Psoas muscle (tissue), 8 donors: ENCODE data around the gene DUS3L. TPM values are rescaled to one million over a fixed set of nuclear protein-coding genes. Genes with fewer than 3 reads are reported as not detected.

ENCODE experiments used
- ATAC-seq, 4 donors: fragments of 200-7000 bp; cut with Tn5 transposase; one replicate each; pipeline ENCODE4 v1.9.1; 2020; ENCODE audit warnings: moderate library complexity in 3 of 4, mild to moderate bottlenecking in 2 of 4
- DNase-seq, 2 donors: peaks; one replicate each; pipeline ENCODE4 v3.0.0-alpha.2; 2020
- H3K27ac ChIP-seq: fragments of 200-600 bp; one replicate; pipeline ENCODE4 v1.8.0; 2022
- H3K27me3 ChIP-seq, 3 donors: fragments of 200-600 bp in 1 of 3; one replicate each; pipeline versions ENCODE4 v1.6.1 to v1.8.0; 2013 to 2022; ENCODE audit warnings: low read length in 2 of 3, mild to moderate bottlenecking in 2 of 3, moderate library complexity in 1 of 3; ENCODE audit not compliant: insufficient read depth in 3 of 3
- H3K36me3 ChIP-seq, 2 donors: fragments of 200-600 bp in 1 of 2; one replicate each; pipeline versions ENCODE4 v1.6.1 to v1.8.0; 2013 to 2022; ENCODE audit warnings: low read depth in 1 of 2, mild to moderate bottlenecking in 1 of 2, moderate library complexity in 1 of 2; ENCODE audit not compliant: insufficient read depth in 1 of 2
- H3K4me1 ChIP-seq: fragments of 200-600 bp; one replicate; pipeline ENCODE4 v1.8.0; 2022
- H3K4me3 ChIP-seq: fragments of 200-600 bp; one replicate; pipeline ENCODE4 v1.8.0; 2022; ENCODE audit warnings: mild to moderate bottlenecking
- H3K9me3 ChIP-seq: fragments of 200-600 bp; one replicate; pipeline ENCODE4 v1.8.0; 2022
- CTCF ChIP-seq: fragments of 200-600 bp; IDR thresholded peaks from one replicate; pipeline ENCODE4 v1.8.0; 2022; ENCODE audit warnings: antibody characterized with exemption
- WGBS, 3 donors: extraction: QIAGEN DNeasy Blood & Tissue Kit; methylation state at CpG; one replicate each; pipeline versions ENCODE4 v1.1.6 to v1.1.7; 2013; 5-methylcytosine and 5-hydroxymethylcytosine counted together
- intact Hi-C, 2 donors: fragments of 100-400 bp; cut with DNase I; formaldehyde crosslinking; loops; one replicate each; pipeline versions ENCODE4 v1.11.0 to v1.14.2; 2022
- polyA plus RNA-seq, 3 donors: library from polyadenylated mRNA; stranded (reverse); fragments of 200-250 nt; gene quantifications; one replicate each; pipeline ENCODE4 v1.2.3, GENCODE V29; 2013
- total RNA-seq, 4 donors: library from RNA; stranded (reverse); fragmentation: NEBNext Ultra II Directional in 2 of 4; extraction: Animal tissue kit (Norgen Biotek cat#: 25700) in 2 of 4; gene quantifications; one replicate each; pipeline versions ENCODE4 v1.2.1 to v1.2.4, GENCODE V29; 2021 to 2023
- donor health status: healthy with polysubstance abuse.
- donor health status: DM: no; HTN: no; CAD: no; lungs with moderate emphysema.
- donor health status: Bipolar disorder and iron deficiency.
- donor health status: healthy.
- donor health status: DM: yes; HTN: yes; CAD: no.
- donor health status: DM: no; HTN: no; CAD: no.
- donor health status: DM: no; HTN: no; CAD: no.
- donor health status: DM: yes; HTN: yes; CAD: no.

The DUS3L gene
- total and polyA plus RNA-seq, 7 donors: 13.4 to 40.1 (median 23.2) TPM

DNA sequence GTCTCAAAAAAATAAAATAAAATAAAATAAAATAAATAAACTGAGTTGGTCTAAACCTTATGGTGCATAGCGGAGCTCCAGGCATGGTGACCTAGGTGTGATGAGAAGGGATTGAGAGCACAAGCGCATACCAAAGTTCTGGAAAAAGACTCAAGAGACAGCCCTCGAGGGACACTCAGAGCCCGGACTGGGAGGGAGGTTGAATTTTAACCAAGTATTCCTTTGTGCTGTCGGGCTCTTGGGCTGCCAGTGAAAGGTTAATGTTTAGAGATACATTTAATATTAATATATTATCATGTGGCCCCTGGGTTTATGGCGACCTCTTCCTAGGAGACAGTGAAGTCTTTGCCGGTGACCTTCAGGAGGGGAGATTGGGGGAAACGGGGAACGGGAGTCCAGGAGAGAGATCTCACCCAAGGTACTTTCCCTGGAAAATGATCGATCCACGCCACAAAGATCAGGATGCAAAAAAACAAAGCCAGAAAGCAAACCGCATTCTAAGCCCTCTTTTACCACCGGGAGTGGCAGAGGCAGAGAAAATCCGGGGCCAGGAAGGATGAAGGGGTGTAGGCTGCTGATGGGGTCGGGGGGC is 46.9 kb upstream of the DUS3L start:
- Histone ChIP-seq H3K4me3 (no peak overlapping the region), H3K27me3 (peaks cover 0 to 25% (median 0%) of the 10 kb centered on the region in 3 donors), H3K27ac (no peak overlapping the region), H3K4me1 (no peaks in the 10 kb centered on the region), H3K9me3 (no peaks in the 10 kb centered on the region), H3K36me3 (no peaks in the 10 kb centered on the region)
- no peak for ATAC-seq
- 52 to 54% (median 52%) methylated on average over 15 of the region's 15 CpGs for WGBS, 3 donors
- TF ChIP-seq CTCF: no peak
- intact Hi-C loops: no loop called here
- no peak for DNase-seq

DNA sequence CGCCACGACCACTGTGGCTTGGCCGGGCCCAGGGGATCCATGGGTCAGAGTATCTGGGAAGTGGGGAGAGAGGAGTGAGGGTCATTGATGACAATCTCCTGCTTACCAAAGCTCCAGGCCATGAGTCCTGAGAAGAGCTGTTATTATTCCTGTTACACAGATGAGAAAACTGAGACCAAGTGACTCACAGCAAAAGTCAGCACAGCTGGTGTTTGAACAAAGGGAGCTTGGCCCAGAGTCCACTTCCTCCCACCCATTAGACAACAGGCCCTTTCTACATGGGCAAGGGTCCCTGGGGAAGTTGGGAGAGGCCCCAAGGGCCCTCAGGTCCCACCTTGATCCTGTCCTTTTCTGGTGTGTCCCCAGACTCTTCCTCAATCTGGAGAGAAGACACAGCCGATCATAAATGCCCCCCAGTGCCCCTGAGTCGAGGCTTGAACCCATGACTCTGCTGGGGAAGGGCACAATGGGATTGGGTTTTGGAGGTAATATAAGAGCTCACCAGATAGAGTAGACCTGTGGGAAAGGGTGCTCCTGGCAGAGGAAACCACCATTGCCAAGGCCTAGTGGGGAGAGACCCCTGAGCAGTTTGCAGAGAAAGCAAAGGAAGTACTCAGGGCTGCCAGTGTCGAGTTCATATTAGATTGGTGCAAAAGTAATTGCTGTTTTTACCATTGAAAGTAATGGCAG is 41.7 kb upstream of the DUS3L start:
- 82 to 85% (median 84%) methylated on average over 6 of the region's 6 CpGs for WGBS, 3 donors
- no peak for ATAC-seq
- Histone ChIP-seq H3K27me3 (peaks cover 0 to 71% (median 16%) of the 10 kb centered on the region in 3 donors), H3K36me3 (no peaks in the 10 kb centered on the region), H3K27ac (no peak overlapping the region), H3K4me1 (no peaks in the 10 kb centered on the region), H3K4me3 (no peak overlapping the region), H3K9me3 (no peaks in the 10 kb centered on the region)
- no peak for DNase-seq
- TF ChIP-seq CTCF: no peak
- intact Hi-C loops: no loop called here

- 67 to 77% (median 73%) methylated on average over 19 to 22 of the region's 22 CpGs for WGBS, 3 donors
- intact Hi-C loops: no loop called here
- no peak for DNase-seq
Measured at GRCh38 chr19:5832061-5832460, 41.1 kb upstream of the DUS3L start.

GRCh38 chr19:5831159-5831558 is 40.2 kb upstream of the DUS3L start:
- Histone ChIP-seq H3K36me3 (no peaks in the 10 kb centered on the region), H3K4me1 (no peaks in the 10 kb centered on the region), H3K27ac (no peak overlapping the region), H3K27me3 (peaks cover 0 to 77% (median 26%) of the 10 kb centered on the region in 3 donors), H3K9me3 (no peaks in the 10 kb centered on the region), H3K4me3 (no peak overlapping the region)
- no peak for DNase-seq
- 87 to 89% (median 87%) methylated on average over 8 to 9 of the region's 9 CpGs for WGBS, 3 donors
- ATAC-seq: no peak
- intact Hi-C loops: no loop called here
- TF ChIP-seq CTCF: no peak

More at GRCh38 chr19:5832061-5832460, 41.1 kb upstream of the DUS3L start:
- H3K27me3 ChIP-seq: peaks cover 0 to 77% (median 20%) of the 10 kb centered on the region in 3 donors
- no peak for TF ChIP-seq CTCF
- no peaks in the 10 kb centered on the region for H3K9me3 ChIP-seq
- no peak overlapping the region for H3K4me3 ChIP-seq
- H3K4me1 ChIP-seq: no peaks in the 10 kb centered on the region
- ATAC-seq: no peak
- H3K36me3 ChIP-seq: no peaks in the 10 kb centered on the region
- H3K27ac ChIP-seq: no peak overlapping the region
